Skeletal muscle cell (primary cell): Measurements from ENCODE around the gene OCLN.
"Not testable (repeated sequence)": the region's sequence is repeated elsewhere in the genome, so short reads cannot be mapped to it uniquely, and the experiment has no call there.

ENCODE experiments used
- DNase-seq: peaks from one replicate; pipeline ENCODE4 v3.0.0-alpha.2; 2010; ENCODE audit warnings: low read depth
- H3K4me3 ChIP-seq: 2 replicates; pipeline ENCODE4 v1.5.1; 2011; ENCODE audit warnings: low read depth, mild to moderate bottlenecking, control low read depth, low read length, moderate library complexity

Gene OCLN, protein sequence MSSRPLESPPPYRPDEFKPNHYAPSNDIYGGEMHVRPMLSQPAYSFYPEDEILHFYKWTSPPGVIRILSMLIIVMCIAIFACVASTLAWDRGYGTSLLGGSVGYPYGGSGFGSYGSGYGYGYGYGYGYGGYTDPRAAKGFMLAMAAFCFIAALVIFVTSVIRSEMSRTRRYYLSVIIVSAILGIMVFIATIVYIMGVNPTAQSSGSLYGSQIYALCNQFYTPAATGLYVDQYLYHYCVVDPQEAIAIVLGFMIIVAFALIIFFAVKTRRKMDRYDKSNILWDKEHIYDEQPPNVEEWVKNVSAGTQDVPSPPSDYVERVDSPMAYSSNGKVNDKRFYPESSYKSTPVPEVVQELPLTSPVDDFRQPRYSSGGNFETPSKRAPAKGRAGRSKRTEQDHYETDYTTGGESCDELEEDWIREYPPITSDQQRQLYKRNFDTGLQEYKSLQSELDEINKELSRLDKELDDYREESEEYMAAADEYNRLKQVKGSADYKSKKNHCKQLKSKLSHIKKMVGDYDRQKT

DNA sequence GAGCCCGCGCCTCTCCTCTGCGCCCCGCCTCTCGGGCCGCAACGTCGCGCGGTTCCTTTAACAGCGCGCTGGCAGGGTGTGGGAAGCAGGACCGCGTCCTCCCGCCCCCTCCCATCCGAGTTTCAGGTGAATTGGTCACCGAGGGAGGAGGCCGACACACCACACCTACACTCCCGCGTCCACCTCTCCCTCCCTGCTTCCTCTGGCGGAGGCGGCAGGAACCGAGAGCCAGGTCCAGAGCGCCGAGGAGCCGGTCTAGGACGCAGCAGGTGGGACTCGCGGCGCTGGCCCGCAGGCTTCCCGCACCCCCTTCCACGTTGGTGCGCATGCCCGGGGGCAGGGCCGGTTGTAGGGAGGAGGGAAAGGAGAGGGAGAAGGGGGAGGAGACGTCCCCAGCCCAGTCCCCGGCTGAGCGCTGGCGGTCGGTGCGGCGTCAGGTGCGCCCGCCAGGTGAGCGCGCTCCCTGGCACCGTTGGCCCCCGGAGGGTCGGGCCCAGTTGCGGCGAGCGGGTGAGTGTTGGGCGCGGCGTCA, at the start of gene OCLN:
OCLN (plus strand) TSS at position 400 of the 532 bp plus-strand sequence. CDS start 11,455 bp downstream, outside the sequence.
- peak within 1 kb of the TSS; percentile 55 for H3K4me3 ChIP-seq
- DNase-seq: no peak

DNA sequence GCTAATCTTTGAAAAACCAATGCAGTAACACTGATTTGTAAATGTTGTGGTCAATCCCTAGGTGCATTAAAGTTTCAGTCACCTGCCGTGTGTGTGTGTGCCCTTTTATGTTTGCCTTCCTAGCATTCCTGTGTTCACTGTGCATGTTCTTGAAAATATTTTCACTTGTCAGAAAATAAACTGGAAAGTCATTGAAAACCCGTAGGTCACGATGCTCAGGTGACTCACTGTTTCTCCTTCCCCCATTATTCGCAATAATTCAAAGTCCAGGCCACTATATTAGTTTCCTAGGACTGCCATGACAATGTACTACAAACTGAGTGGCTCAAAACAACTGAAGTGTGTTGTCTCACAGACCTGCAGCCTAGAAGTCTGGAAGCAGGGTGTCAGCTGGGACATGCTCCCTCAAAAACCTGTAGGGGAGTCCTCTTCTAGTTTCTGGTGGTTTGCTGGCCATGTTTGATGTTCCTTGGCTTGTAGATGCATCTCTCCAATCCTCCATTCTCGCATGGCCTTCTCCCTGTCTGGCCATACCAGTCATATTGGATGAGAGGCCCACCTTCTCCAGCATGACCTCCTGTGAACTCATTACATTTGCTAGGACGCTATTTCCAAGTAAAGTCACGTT, 48.3 kb upstream of the OCLN start:
- DNase-seq: no peak
- H3K4me3 ChIP-seq: no peak overlapping the region

DNA sequence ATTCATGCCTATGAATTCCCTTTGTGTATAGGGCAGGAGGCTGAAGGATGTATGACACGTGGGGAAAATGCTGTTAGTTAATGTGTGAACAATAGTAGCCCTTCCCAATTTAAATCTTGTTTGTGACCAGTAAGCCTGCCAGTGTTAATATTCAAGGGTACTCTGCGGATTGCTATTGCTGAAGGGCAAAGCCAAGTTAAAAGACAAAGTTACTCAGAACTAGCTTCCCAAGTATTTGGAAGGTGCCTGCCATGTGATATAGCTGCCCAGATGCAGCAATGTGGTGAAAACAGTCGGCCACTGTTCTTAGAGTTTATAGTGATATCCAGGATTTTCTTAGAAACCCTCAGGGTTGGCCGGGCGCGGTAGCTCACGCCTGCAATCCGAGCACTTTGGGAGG, 43.1 kb upstream of the OCLN start:
- no peak for DNase-seq
- no peak overlapping the region for H3K4me3 ChIP-seq

DNA sequence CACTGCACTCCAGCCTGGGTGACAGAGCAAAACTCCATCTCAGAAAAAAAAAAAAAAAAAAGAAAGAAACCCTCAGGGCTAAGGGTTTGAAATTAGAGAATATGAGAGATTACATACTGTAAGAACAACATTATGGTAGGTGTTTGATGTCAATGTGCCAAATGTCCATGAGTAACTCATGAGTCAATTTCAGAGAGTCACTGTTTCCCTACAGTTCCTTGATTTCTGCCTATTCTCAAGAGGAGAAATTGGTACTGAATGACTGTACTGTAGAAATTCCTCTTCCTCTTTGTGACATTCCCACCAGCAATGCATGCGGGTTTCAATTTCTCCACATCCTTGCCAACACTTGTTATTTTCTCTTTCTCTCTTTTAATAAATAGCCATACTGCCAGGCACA, 42.5 kb upstream of the OCLN start:
- H3K4me3 ChIP-seq: no peak overlapping the region
- peak; percentile 44 for DNase-seq

DNA sequence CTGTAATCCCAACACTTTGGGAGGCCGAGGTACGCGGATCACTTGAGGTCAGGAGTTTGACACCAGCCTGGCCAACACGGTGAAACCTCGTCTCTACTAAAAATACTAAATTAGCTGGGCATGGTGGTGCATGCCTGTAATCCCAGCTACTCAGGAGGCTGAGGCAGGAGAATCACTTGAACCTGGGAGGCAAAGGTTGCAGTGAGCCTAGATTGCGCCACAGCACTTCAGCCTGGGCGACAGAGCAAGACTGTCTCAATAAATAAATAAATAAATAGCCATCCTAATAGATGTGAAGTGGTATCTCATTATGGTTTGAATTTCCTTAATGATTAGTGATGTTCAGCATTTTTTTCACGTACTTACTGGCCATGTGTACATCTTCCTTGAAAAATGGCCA, 42.1 kb upstream of the OCLN start:
- not testable (repeated sequence) for H3K4me3 ChIP-seq, DNase-seq

DNA sequence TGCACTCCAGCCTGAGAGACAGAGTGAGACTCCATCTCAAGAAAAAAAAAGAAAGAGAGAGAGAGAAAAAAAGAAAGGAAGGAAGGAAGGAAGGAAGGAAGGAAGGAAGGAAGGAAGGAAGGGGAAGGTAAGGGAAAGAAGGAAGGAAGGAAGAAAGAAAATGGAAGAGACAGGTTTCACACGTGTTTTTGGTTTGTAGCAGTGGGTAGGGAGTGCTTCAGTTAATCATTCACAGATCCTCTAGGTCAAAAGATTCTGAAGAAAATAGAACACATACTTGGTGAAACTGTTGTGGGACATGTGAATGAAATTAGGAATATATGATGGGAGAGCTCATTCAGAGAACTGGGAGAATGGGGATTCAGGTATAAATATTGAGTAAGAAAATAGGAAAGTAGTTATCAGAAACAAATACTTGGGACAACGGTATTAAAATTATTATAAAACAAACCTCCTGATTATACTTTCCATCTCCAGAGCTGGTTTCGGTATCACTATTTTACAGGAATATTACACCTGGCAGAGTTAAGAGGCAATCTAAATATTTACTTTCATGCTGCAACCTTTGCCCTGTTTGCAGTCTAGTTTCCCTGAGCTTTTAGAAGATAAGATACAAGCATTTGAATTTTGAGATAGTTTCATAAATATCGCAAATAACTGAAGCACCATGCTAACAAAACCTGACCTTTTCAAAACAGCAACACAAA, 40.5 kb upstream of the OCLN start:
- H3K4me3 ChIP-seq: no peak overlapping the region
- DNase-seq: no peak

DNA sequence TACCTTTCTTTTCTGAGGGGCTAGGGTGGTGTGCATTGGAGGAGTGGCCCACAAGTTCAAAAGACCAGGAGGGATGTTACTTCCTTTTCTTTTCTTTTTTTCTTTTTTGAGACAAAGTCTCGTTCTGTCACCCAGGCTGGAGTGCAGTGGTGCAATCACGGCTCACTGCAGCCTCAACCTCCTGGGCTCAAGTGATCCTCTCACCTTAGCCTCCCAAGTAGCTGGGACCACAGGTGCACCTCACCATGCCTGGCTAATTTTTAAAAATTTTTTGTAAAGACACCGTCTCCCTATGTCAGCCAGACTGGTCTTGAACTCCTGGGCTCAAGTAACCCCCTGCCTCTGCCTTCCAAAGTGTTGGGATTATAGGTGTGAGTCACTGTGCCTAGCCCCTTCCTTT, 39.1 kb upstream of the OCLN start:
- not testable (repeated sequence) for H3K4me3 ChIP-seq, DNase-seq

DNA sequence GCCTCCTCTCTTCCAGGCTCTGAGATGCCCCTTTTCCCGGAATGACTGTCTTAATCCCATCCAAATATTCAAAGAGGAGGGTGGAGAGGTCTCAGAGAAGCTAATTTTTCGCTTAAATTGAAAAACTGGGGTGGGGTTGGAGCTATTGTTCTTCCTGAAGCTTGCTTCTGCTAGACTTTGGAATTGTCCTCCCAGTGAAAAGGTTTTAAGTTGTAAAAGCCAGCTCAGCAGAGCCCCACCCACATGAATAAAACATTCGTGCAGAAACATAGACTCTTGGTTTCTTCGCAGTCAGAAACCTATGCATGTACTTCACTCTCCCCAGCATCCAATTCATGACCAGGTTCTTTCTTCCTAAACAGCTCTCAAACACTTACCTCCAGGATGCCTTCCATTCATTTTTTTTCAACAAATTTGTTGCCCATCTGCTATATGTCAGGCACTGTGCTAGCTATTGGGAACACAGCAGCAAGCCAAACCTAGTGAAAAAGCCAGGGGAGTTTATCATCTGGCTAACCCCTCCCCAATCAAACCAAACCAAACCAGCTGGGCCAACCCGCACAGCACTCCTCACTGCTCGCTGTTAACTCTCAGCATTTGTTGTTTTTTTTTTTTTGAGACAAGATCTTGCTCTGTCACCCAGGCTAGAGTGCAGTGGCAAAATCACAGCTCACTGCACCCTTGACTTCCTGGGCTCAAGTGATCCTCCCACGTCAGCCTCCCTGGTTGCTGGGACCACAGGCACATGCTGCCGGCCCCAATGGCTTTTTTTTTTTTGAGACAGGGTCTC, 37.9 kb upstream of the OCLN start:
- H3K4me3 ChIP-seq: no peak overlapping the region
- DNase-seq: no peak

DNA sequence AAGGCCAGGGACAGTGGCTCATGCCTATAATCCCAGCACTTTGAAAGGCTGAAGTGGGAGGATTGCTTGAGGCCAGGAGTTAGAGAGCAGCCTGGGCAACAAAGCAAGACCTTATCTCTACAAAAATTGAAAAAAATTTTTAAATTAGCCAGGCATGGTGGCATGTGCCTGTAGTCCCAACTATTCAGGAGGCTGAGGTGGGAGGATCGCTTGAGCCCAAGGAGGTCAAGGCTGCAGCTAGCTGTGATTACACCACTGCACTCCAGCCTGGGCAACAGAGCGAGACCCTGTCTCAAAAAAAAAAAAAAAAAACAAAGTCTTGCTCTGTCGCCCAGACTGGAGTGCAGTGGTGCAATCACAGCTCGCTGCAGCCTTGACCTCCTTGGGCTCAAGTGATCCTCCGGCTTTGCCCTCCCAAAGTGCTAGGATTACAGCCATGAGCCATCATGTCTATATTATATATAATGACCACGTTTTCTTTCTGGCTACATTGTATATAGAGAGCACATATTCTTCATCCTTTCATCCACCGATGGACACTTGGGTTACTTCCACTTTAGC, 37.1 kb upstream of the OCLN start:
- H3K4me3 ChIP-seq, DNase-seq: not testable (repeated sequence)

DNA sequence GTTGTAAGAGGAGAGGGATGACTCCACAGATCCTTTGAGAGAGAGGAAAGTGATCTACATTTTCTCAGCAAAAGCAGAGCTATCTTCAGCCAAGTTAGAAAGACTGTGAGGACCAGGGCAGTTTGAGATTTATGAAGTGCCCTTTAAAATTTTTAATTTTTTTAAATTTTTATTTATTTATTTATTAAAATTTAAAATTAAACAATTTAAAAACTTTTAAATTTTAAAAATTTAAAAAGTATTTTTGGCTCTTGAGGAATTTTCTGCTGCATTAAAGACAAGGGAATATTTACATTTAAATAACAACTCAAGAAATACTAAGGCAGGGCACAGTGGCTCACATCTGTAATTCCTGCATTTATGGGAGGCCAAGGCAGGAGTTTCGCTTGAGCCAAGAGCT, 30.4 kb upstream of the OCLN start:
- no peak for DNase-seq

DNA sequence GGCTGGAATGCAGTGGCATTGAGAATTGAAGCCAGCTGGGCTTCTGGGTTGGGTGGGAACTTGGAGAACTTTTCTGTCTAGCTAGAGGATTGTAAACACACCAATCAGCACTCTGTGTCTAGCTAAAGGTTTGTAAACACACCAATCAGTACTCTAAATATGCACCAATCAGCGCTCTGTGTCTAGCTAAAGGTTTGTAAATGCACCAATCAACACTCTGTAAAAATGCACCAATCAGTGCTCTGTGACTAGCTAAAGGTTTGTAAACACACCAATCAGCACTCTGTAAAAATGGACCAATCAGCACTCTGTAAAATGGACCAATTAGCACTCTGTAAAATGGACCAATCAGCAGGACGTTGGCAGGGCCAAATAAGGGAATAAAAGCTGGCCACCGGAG, 26.2 kb upstream of the OCLN start:
- not testable (repeated sequence) for H3K4me3 ChIP-seq, DNase-seq

More for the DNA sequence above, 30.4 kb upstream of the OCLN start:
- no peak overlapping the region for H3K4me3 ChIP-seq

DNA sequence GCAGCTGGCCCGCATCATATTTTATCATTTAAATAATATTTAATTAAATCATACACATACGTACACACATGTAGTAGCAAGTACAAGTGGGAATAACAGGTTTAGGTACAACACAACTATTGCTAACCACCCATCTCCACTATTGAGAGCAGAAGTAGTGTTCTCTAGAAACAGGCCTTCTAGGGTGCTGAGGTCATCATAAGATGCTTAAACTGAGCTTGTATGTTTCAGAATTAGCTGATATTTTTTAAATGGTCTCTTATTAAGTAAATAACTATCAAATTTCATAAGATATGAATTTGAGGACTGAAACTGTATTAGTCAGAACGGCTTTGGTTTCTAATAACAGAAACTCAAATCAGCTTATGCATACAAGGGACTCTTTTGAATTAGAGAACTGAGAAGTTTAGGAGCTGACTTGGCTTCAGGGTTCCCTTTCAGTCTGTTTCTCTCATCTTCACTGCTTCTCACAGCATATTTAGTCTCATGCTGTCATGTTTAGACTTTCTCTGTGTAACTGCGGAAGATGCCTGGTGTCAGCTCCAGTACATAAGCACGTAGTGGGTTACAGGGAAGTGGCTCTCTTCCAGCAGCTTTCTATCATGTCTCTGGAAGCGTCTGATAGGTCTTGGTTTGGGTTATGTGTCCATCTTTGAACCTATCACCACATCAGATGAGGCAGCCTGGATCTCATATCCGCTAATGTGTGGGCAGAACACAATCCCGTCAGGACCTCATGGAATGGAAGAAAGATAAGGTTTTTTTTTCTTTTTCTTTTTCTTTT, 25.0 kb upstream of the OCLN start:
- no peak overlapping the region for H3K4me3 ChIP-seq
- DNase-seq: no peak

DNA sequence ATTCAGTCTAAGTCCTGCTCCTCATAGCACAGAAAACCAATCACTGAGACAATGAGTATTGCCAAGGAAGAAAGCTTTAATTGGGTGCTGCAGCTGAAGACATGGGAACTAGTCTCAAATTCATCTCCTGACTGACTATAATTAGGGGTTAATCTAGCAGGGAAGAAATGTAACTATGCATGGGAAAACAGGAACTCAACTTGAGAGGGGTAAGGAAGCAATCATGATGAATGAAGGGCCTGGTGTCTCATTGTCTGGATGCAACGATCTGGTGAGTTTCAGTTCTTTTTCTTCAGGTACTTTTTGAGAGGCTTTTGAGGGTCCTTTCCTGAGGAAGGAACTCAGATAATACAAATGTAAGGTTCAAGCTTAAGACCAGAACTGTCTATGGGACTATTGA, 24.0 kb upstream of the OCLN start:
- no peak overlapping the region for H3K4me3 ChIP-seq
- DNase-seq: no peak

DNA sequence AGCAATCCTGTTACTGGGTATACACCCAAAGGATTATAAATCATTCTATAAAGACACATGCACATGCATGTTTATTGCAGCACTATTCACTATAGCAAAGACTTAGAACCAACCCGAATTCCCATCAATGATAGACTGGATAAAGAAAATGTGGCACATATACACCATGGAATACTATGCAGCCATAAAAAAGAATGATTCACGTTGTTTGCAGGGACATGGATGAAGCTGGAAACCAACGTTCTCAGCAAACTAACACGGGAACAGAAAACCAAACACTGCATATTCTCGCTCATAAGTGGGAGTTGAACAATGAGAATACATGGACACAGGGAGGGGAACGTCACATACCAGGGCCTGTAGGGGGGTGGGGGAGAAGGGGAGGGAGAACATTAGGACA, 21.1 kb upstream of the OCLN start:
- not testable (repeated sequence) for DNase-seq, H3K4me3 ChIP-seq

DNA sequence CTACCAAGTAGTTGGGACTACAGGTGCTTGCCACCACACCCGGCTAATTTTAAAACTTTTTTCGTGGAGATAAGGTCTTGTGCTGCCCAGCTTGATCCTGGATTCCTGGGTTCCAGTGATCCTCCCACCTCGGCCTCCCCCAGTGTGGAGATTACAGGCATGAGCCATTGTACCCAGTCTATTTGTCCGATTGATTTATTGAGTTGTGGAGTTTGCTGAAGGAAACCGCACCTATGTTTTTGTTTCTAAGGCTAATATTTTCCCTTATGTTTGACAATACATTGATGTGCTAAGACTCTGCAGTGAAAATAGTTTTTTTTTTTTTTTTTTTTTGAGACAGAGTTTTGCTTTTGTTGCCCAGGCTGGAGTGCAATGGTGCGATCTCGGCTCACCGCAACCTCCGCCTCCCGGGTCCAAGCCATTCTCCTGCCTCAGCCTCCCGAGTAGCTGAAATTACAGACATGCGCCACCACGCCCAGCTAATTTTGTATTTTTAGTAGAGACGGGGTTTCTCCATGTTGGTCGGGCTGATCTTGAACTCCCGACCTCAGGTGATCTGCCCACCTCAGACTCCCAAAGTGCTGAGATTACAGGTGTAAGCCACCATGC, 20.0 kb upstream of the OCLN start:
- H3K4me3 ChIP-seq, DNase-seq: not testable (repeated sequence)

DNA sequence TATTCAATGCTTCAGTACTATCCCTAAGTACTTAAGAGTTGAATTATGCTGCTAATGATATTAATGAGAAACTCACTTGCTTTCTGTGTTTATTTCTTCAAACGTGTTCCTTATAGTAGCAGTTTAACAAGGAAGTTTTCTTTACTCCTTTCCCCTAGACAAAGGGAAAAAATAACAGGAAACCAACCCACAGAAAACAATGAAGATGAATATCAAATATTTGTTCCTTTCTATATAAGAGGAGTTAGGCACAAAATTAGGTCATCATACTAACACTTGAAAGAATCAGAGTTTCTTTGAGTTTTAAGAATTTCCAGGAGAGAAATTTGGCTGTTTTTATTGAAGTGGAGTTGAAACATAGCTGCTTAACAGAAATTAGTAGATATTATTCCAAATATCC, 15.4 kb upstream of the OCLN start:
- DNase-seq: no peak
- no peak overlapping the region for H3K4me3 ChIP-seq

DNA sequence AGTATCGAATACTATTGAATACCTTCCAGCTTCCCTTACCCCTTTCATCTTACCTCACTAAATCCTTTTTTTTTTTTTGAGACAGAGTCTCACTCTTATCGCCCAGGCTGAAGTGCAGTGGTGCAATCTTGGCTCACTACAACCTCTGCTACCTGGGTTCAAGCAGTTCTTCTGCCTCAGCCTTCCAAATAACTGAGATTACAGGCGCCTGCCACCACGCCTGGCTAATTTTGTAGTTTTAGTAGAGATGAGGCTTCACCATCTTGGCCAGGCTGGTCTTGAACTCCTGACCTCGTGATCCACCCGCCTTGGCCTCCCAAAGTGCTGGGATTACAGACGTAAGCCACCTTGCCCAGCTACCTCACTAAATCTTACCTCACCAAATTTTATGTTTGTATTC, 14.3 kb upstream of the OCLN start:
- H3K4me3 ChIP-seq, DNase-seq: not testable (repeated sequence)

DNA sequence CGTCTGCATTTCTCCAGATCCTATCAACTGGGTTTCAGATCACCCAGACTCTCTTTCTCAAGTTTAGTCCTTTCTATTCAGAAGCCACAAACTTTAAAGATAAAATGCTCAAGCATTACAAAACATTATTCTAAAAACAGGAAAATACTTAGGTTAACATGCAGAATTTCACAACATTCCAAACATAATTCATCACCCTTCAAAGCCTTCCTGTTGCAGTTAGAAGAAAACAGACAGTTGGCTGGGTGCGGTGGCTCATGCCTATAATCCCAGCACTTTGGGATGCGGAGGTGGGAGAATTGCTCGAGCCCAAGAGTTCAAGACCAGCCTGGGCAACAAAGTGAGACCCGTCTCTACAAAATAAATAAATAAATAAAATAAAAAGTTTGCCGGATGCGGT, 7.7 kb upstream of the OCLN start:
- peak; percentile 20 for DNase-seq
- no peak overlapping the region for H3K4me3 ChIP-seq
